DND-41 (cell line): ENCODE results near the gene GNAS-AS1.

Experiments used
- ATAC-seq: fragments of 200-7000 bp; cut with Tn5 transposase; 3 replicates; pipeline ENCODE4 v1.9.1; 2021; ENCODE audit warnings: low read depth; ENCODE audit not compliant: insufficient read depth
- DNase-seq: peaks from one replicate; pipeline ENCODE4 v3.0.0-alpha.2; 2020
- H2AFZ ChIP-seq: 2 replicates; pipeline ENCODE4 v1.6.0; 2012; ENCODE audit warnings: low read depth, low read length
- H3K27ac ChIP-seq: 2 replicates; pipeline ENCODE4 v1.5.1; 2012; ENCODE audit warnings: low read length, inconsistent platforms
- H3K27me3 ChIP-seq: fragments of 200-600 bp; sonication (generic); 2 replicates; pipeline ENCODE4 v1.6.0; 2012; ENCODE audit warnings: low read length, mild to moderate bottlenecking, inconsistent platforms; ENCODE audit not compliant: insufficient read depth, poor library complexity
- H3K36me3 ChIP-seq: 2 replicates; pipeline ENCODE4 v1.5.1; 2012; ENCODE audit warnings: low read length, inconsistent platforms; ENCODE audit not compliant: insufficient read depth
- H3K4me1 ChIP-seq: 2 replicates; pipeline ENCODE4 v1.5.1; 2012; ENCODE audit warnings: mild to moderate bottlenecking, low read length; ENCODE audit not compliant: insufficient read depth
- H3K4me2 ChIP-seq: 2 replicates; pipeline ENCODE4 v1.6.0; 2012; ENCODE audit warnings: mild to moderate bottlenecking, moderate library complexity, low read length, inconsistent platforms; ENCODE audit not compliant: insufficient read depth
- H3K4me3 ChIP-seq, 2 experiments: fragments of 200-600 bp in 1 of 2; shearing (Covaris generic) in 1 of 2; 2 replicates each; pipeline ENCODE4 v1.5.1; 2012 to 2016; ENCODE audit warnings: inconsistent platforms in 2 of 2, low read length in 2 of 2, mild to moderate bottlenecking in 2 of 2, low read depth in 1 of 2, moderate library complexity in 1 of 2
- H3K79me2 ChIP-seq: 2 replicates; pipeline ENCODE4 v1.6.0; 2012; ENCODE audit warnings: low read length, inconsistent platforms; ENCODE audit not compliant: insufficient read depth
- H3K9ac ChIP-seq: 2 replicates; pipeline ENCODE4 v1.6.0; 2012; ENCODE audit warnings: low read depth, mild to moderate bottlenecking, inconsistent platforms, low read length, moderate library complexity
- H3K9me3 ChIP-seq: 2 replicates; pipeline ENCODE4 v1.5.1; 2012; ENCODE audit warnings: low read length, moderate library complexity, mild to moderate bottlenecking, inconsistent platforms; ENCODE audit not compliant: insufficient read depth, severe bottlenecking
- H4K20me1 ChIP-seq: 2 replicates; pipeline ENCODE4 v1.6.0; 2012; ENCODE audit warnings: low read length; ENCODE audit not compliant: insufficient read depth
- CTCF ChIP-seq: IDR thresholded peaks from 2 replicates; pipeline ENCODE4 v1.5.1; 2012; ENCODE audit warnings: borderline replicate concordance, low read length, moderate library complexity, mild to moderate bottlenecking; ENCODE audit not compliant: poor library complexity, severe bottlenecking; ENCODE audit errors: extremely low read depth
- EZH2 ChIP-seq: IDR thresholded peaks from 3 replicates; pipeline ENCODE4 v1.6.1; 2012; ENCODE audit warnings: borderline replicate concordance, low read depth, mild to moderate bottlenecking, moderate library complexity, low read length, inconsistent platforms; ENCODE audit not compliant: severe bottlenecking

The GNAS-AS1 gene

GRCh38 chr20:58853976-58854637, 3.4 kb upstream of the GNAS-AS1 start:
- TF ChIP-seq EZH2 (no peak), CTCF (no peak)
- no peaks in the 10 kb centered on the region for H4K20me1 ChIP-seq
- no peak for ATAC-seq
- H3K27ac ChIP-seq, result no peak overlapping the region
- no peak for DNase-seq
- no peaks in the 10 kb centered on the region for H3K4me1 ChIP-seq
- peaks cover 7% of the 10 kb centered on the region for H3K27me3 ChIP-seq
- H3K9ac ChIP-seq, result no peak overlapping the region
- H3K79me2 ChIP-seq, result no peaks in the 10 kb centered on the region
- no peak overlapping the region for H2AFZ ChIP-seq
- peaks cover 15% of the 10 kb centered on the region for H3K9me3 ChIP-seq
- no peaks in the 10 kb centered on the region for H3K36me3 ChIP-seq
- no peak overlapping the region for H3K4me2 ChIP-seq
- no peak overlapping the region for H3K4me3 ChIP-seq

- DNase-seq (no peak), ATAC-seq (no peak)
- Histone ChIP-seq H4K20me1 (no peaks in the 10 kb centered on the region), H3K9me3 (peaks cover 15% of the 10 kb centered on the region), H3K36me3 (no peaks in the 10 kb centered on the region), H3K79me2 (no peaks in the 10 kb centered on the region), H3K27me3 (peaks cover 7% of the 10 kb centered on the region), H3K9ac (no peak overlapping the region), H3K4me1 (no peaks in the 10 kb centered on the region), H2AFZ (no peak overlapping the region), H3K4me3 (no peak overlapping the region), H3K4me2 (no peak overlapping the region), H3K27ac (no peak overlapping the region)
- TF ChIP-seq EZH2 (no peak), CTCF (no peak)
Observed at GRCh38 chr20:58853466-58853865, 2.8 kb upstream of the GNAS-AS1 start.

- H3K9ac ChIP-seq, result no peak within 1 kb of the TSS
Observed at GRCh38 chr20:58852543-58853271, 2.0 kb upstream of the GNAS-AS1 start, which contains the start of gene GNAS. TSS of gene GNAS (plus strand) at chr20:58852716.

More at GRCh38 chr20:58852543-58853271, 2.0 kb upstream of the GNAS-AS1 start, which contains the start of gene GNAS:
- no peaks in the 10 kb centered on the region for H3K36me3 ChIP-seq
- no peaks in the 10 kb centered on the region for H4K20me1 ChIP-seq
- no peak within 1 kb of the TSS for H3K4me3 ChIP-seq
- H3K4me1 ChIP-seq, result no peaks in the 10 kb centered on the region
- DNase-seq, result no peak
- no peaks in the 10 kb centered on the region for H3K79me2 ChIP-seq
- ATAC-seq, result no peak
- peaks cover 15% of the 10 kb centered on the region for H3K9me3 ChIP-seq
- peak; percentile 9 for TF ChIP-seq CTCF
- no peak for TF ChIP-seq EZH2
- peaks cover 8% of the 10 kb centered on the region for H3K27me3 ChIP-seq
- H2AFZ ChIP-seq, result no peak within 1 kb of the TSS
- H3K27ac ChIP-seq, result no peak within 1 kb of the TSS
- no peak within 1 kb of the TSS for H3K4me2 ChIP-seq
